Testis (tissue), 2 donors: ENCODE measurements around the gene BCL2L15.

Experiments used
- POLR2A ChIP-seq: fragments of 450-650 bp; IDR thresholded peaks from one replicate; pipeline ENCODE4 v1.6.1; 2017; ENCODE audit warnings: antibody characterized with exemption, mild to moderate bottlenecking, moderate library complexity
- TF ChIP-seq, protein P1 (sequence below), 3 experiments: fragments of 450-650 bp in 2 of 3; fragments of 200-600 bp in 1 of 3; sonication (generic) in 1 of 3; IDR thresholded peaks; one replicate each; pipeline ENCODE4 v1.5.1; 2016 to 2019; ENCODE audit warnings: antibody characterized with exemption in 3 of 3, mild to moderate bottlenecking in 2 of 3, moderate library complexity in 1 of 3

DNA sequence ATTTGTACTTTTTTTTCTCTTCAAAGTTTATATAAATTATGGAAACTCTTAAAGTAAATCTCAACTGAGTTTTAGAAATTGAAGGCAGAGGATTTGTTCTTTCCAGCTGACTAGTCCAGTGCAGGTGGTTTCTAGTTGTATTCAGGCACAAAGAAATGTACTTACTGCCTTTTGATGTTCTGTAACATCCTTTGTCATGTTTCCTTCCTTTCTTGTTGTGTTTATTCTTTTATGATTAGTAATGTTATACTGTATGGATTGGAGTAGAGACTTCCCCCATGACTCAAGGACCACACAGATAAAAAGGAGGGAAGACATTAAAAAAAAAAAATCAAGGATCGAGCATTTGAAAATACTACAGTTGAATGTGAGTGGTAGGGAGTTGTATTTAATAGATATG lies 49.8 kb upstream of the BCL2L15 start:
- TF ChIP-seq, protein P1, sequence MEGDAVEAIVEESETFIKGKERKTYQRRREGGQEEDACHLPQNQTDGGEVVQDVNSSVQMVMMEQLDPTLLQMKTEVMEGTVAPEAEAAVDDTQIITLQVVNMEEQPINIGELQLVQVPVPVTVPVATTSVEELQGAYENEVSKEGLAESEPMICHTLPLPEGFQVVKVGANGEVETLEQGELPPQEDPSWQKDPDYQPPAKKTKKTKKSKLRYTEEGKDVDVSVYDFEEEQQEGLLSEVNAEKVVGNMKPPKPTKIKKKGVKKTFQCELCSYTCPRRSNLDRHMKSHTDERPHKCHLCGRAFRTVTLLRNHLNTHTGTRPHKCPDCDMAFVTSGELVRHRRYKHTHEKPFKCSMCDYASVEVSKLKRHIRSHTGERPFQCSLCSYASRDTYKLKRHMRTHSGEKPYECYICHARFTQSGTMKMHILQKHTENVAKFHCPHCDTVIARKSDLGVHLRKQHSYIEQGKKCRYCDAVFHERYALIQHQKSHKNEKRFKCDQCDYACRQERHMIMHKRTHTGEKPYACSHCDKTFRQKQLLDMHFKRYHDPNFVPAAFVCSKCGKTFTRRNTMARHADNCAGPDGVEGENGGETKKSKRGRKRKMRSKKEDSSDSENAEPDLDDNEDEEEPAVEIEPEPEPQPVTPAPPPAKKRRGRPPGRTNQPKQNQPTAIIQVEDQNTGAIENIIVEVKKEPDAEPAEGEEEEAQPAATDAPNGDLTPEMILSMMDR (IDR thresholded peaks at IDR 0.05), result no peak
- TF ChIP-seq POLR2A, result no peak
